Gastrocnemius medialis (tissue), 4 donors: Measurements from ENCODE around the gene PRPSAP2. TPM values are rescaled to one million over a fixed set of nuclear protein-coding genes. Genes with fewer than 3 reads are reported as not detected.

Experiments
- ATAC-seq, 2 donors: fragments of 150-250 bp; one replicate each; pipeline ENCODE4 v1.9.1; 2016
- DNase-seq, 2 donors: peaks; one replicate each; pipeline ENCODE4 v3.0.0-alpha.2; 2019
- H3K27ac ChIP-seq, 4 donors: fragments of 200-600 bp; sonication (generic); 1 replicate in 1 of 4; 2 replicates in 3 of 4; pipeline ENCODE4 v1.5.1; 2016 to 2018; ENCODE audit warnings: mild to moderate bottlenecking in 2 of 4, moderate library complexity in 1 of 4
- H3K27me3 ChIP-seq, 3 donors: fragments of 200-600 bp; sonication (generic) in 2 of 3; 1 replicate in 1 of 3; 2 replicates in 2 of 3; pipeline versions ENCODE4 v1.5.1 to v1.6.0; 2016 to 2019; ENCODE audit warnings: mild to moderate bottlenecking in 1 of 3, moderate library complexity in 1 of 3
- H3K36me3 ChIP-seq, 2 donors: fragments of 200-600 bp; sonication (generic) in 1 of 2; one replicate each; pipeline ENCODE4 v1.5.1; 2017 to 2018
- H3K4me1 ChIP-seq, 2 donors: fragments of 200-600 bp; sonication (generic) in 1 of 2; one replicate each; pipeline ENCODE4 v1.5.1; 2016 to 2017; ENCODE audit warnings: mild to moderate bottlenecking in 2 of 2
- H3K4me3 ChIP-seq, 4 donors: fragments of 200-600 bp; sonication (generic) in 3 of 4; 1 replicate in 1 of 4; 2 replicates in 3 of 4; pipeline ENCODE4 v1.5.1; 2016 to 2019; ENCODE audit warnings: mild to moderate bottlenecking in 2 of 4
- H3K9me3 ChIP-seq, 3 donors: fragments of 200-600 bp; sonication (generic) in 2 of 3; 1 replicate in 1 of 3; 2 replicates in 2 of 3; pipeline ENCODE4 v1.5.1; 2016 to 2019
- CTCF ChIP-seq, 5 experiments: fragments of 450-650 bp in 3 of 5; fragments of 200-600 bp in 2 of 5; sonication (generic) in 2 of 5; IDR thresholded peaks in 4 of 5; conservative IDR thresholded peaks in 1 of 5; 1 replicate in 4 of 5; 2 replicates in 1 of 5; pipeline ENCODE4 v1.5.1; 2016 to 2019; ENCODE audit warnings: antibody characterized with exemption in 5 of 5, mild to moderate bottlenecking in 3 of 5, moderate library complexity in 3 of 5
- POLR2A ChIP-seq, 2 donors: fragments of 450-650 bp; IDR thresholded peaks; one replicate each; pipeline ENCODE4 v1.6.1; 2017; ENCODE audit warnings: antibody characterized with exemption in 2 of 2, mild to moderate bottlenecking in 2 of 2, moderate library complexity in 2 of 2
- in situ Hi-C, 4 donors: fragments of 200-750 bp; cut with MboI; loops; one replicate each; pipeline versions ENCODE4 v1.15.0 to v1.8.0; 2017; ENCODE audit warnings: low sequenced_read_pairs in 4 of 4
- intact Hi-C: fragments of 100-400 bp; cut with DNase I; formaldehyde crosslinking; loops from one replicate; pipeline ENCODE4 v1.15.1; 2023; ENCODE audit warnings: low total_unique reads
- total RNA-seq, 4 donors: library from RNA; depleted of rRNA; stranded (reverse); fragments of >200 nt; gene quantifications; one replicate each; pipeline versions ENCODE4 v1.1.0 to v1.2.3, GENCODE V29; 2016

PRPSAP2 gene
- total RNA-seq, 4 donors from 2014 or later, result 7.9 to 15.8 (median 10.3) TPM

GRCh38 chr17:18974407-18975149 lies 116.6 kb downstream of the PRPSAP2 start:
- intact Hi-C loops (no loop called here), in situ Hi-C loops (no loop called here)
- TF ChIP-seq POLR2A (IDR thresholded peaks at IDR 0.05) (no peak), CTCF (IDR thresholded peaks at IDR 0.05 in 4 of 5, conservative IDR thresholded peaks at IDR 0.05 in 1 of 5) (no peak)
- H3K9me3 ChIP-seq, result no peaks in the 10 kb centered on the region
- H3K4me3 ChIP-seq, result no peak overlapping the region
- H3K36me3 ChIP-seq, result no peaks in the 10 kb centered on the region
- DNase-seq (no peak), ATAC-seq (no peak)
- no peaks in the 10 kb centered on the region for H3K27me3 ChIP-seq
- no peak overlapping the region for H3K27ac ChIP-seq
- H3K4me1 ChIP-seq, result no peaks in the 10 kb centered on the region

- H3K4me1 ChIP-seq, result no peaks in the 10 kb centered on the region
- H3K27me3 ChIP-seq, result no peaks in the 10 kb centered on the region
- no peak overlapping the region for H3K27ac ChIP-seq
- no peaks in the 10 kb centered on the region for H3K9me3 ChIP-seq
- intact Hi-C loops (no loop called here), in situ Hi-C loops (no loop called here)
- H3K4me3 ChIP-seq, result no peak overlapping the region
- TF ChIP-seq CTCF (IDR thresholded peaks at IDR 0.05 in 4 of 5, conservative IDR thresholded peaks at IDR 0.05 in 1 of 5) (no peak), POLR2A (IDR thresholded peaks at IDR 0.05) (no peak)
- DNase-seq (no peak), ATAC-seq (no peak)
- H3K36me3 ChIP-seq, result no peaks in the 10 kb centered on the region
These were observed 117.7 kb downstream of the PRPSAP2 start for GRCh38 chr17:18975597-18975996.

DNA sequence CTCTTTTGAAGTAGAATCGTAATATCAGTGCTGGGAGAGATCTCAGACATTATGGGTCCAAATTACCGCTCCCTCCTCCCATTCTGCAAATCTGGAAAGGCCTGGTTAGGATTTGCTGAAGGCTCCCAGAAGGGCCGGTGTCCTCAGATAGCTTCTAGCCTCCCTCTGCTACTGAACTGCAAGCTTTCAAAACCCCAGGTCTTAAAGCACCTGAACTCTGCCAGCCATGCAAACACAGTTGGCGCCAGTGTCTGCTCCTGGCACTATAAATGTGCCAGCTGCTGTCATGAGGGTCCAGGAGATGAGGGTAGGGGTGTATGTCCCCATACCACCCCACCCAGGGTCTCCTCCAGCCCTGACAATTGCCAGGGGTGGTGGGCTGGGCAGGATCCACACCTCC lies 118.3 kb downstream of the PRPSAP2 start:
- no peaks in the 10 kb centered on the region for H3K9me3 ChIP-seq
- no peak overlapping the region for H3K27ac ChIP-seq
- no peak overlapping the region for H3K4me3 ChIP-seq
- TF ChIP-seq POLR2A (IDR thresholded peaks at IDR 0.05), result no peak
- TF ChIP-seq CTCF (IDR thresholded peaks at IDR 0.05 in 4 of 5, conservative IDR thresholded peaks at IDR 0.05 in 1 of 5), result no peak
- in situ Hi-C loops (no loop called here), intact Hi-C loops (no loop called here)
- no peaks in the 10 kb centered on the region for H3K36me3 ChIP-seq
- H3K27me3 ChIP-seq, result no peaks in the 10 kb centered on the region
- DNase-seq (no peak), ATAC-seq (no peak)
- H3K4me1 ChIP-seq, result no peaks in the 10 kb centered on the region

- intact Hi-C loops, result no loop called here
- H3K27me3 ChIP-seq, result no peaks in the 10 kb centered on the region
- H3K36me3 ChIP-seq, result no peaks in the 10 kb centered on the region
- in situ Hi-C loops, result no loop called here
- no peaks in the 10 kb centered on the region for H3K9me3 ChIP-seq
- no peak overlapping the region for H3K4me3 ChIP-seq
- H3K27ac ChIP-seq, result no peak overlapping the region
- H3K4me1 ChIP-seq, result no peaks in the 10 kb centered on the region
- no peak for DNase-seq
- no peak for ATAC-seq
- no peak for TF ChIP-seq POLR2A (IDR thresholded peaks at IDR 0.05)
- no peak for TF ChIP-seq CTCF (IDR thresholded peaks at IDR 0.05 in 4 of 5, conservative IDR thresholded peaks at IDR 0.05 in 1 of 5)
These were observed 119.1 kb downstream of the PRPSAP2 start for GRCh38 chr17:18977021-18977420.

- TF ChIP-seq CTCF (IDR thresholded peaks at IDR 0.05 in 4 of 5, conservative IDR thresholded peaks at IDR 0.05 in 1 of 5) (no peak), POLR2A (IDR thresholded peaks at IDR 0.05) (no peak)
- Histone ChIP-seq H3K4me1 (no peaks in the 10 kb centered on the region), H3K27me3 (no peaks in the 10 kb centered on the region), H3K27ac (no peak overlapping the region), H3K4me3 (no peak overlapping the region), H3K36me3 (no peaks in the 10 kb centered on the region), H3K9me3 (no peaks in the 10 kb centered on the region)
- ATAC-seq (no peak), DNase-seq (no peak)
- intact Hi-C loops, result no loop called here
- in situ Hi-C loops, result no loop called here
These were observed 119.7 kb downstream of the PRPSAP2 start for GRCh38 chr17:18977646-18978045.
